H9 (cell line): ENCODE measurements around the gene RFX4. TPM values are rescaled to one million over a fixed set of nuclear protein-coding genes. Genes with fewer than 3 reads are reported as not detected.

Experiments
- DNase-seq: peaks from one replicate; pipeline ENCODE4 v3.0.0-alpha.2; 2017
- H2AFZ ChIP-seq: one replicate; pipeline ENCODE4 v1.6.1; 2013; ENCODE audit warnings: mild to moderate bottlenecking, low read length, control low read depth, moderate library complexity
- H2AK5ac ChIP-seq: 2 replicates; pipeline ENCODE4 v1.6.1; 2013; ENCODE audit warnings: low read length, control low read depth, mixed read lengths; ENCODE audit not compliant: insufficient read length
- H2BK120ac ChIP-seq: one replicate; pipeline ENCODE4 v1.6.1; 2013; ENCODE audit warnings: low read depth, mild to moderate bottlenecking, low read length, control low read depth, inconsistent platforms; ENCODE audit not compliant: poor library complexity, severe bottlenecking
- H2BK12ac ChIP-seq: 2 replicates; pipeline ENCODE4 v1.6.1; 2013; ENCODE audit warnings: low read length, control low read depth, mixed read lengths, low read depth; ENCODE audit not compliant: insufficient read length
- H2BK15ac ChIP-seq: 2 replicates; pipeline ENCODE4 v1.6.1; 2013; ENCODE audit warnings: low read depth, low read length, control low read depth
- H2BK20ac ChIP-seq: one replicate; pipeline ENCODE4 v1.6.1; 2013; ENCODE audit warnings: low read depth, mild to moderate bottlenecking, low read length, control low read depth, inconsistent platforms; ENCODE audit not compliant: poor library complexity, severe bottlenecking
- H2BK5ac ChIP-seq: 2 replicates; pipeline ENCODE4 v1.6.1; 2013; ENCODE audit warnings: low read length, control low read depth, mixed read lengths; ENCODE audit not compliant: insufficient read length
- H3K14ac ChIP-seq: 2 replicates; pipeline ENCODE4 v1.6.1; 2013; ENCODE audit warnings: low read length, control low read depth; ENCODE audit not compliant: insufficient read depth
- H3K18ac ChIP-seq: 2 replicates; pipeline ENCODE4 v1.6.1; 2013; ENCODE audit warnings: low read depth, mild to moderate bottlenecking, mixed read lengths, low read length, control low read depth; ENCODE audit not compliant: insufficient read length
- H3K23ac ChIP-seq: 2 replicates; pipeline ENCODE4 v1.6.1; 2013; ENCODE audit warnings: low read length, control low read depth, mixed read lengths, low read depth; ENCODE audit not compliant: insufficient read length
- H3K23me2 ChIP-seq: 2 replicates; pipeline ENCODE4 v1.6.1; 2013; ENCODE audit warnings: low read depth, mild to moderate bottlenecking, mixed read lengths, low read length, control low read depth; ENCODE audit not compliant: insufficient read length, poor library complexity, severe bottlenecking
- H3K27ac ChIP-seq: 2 replicates; pipeline ENCODE4 v1.5.1; 2013; ENCODE audit warnings: low read length, control low read depth, mixed read lengths, low read depth; ENCODE audit not compliant: insufficient read length
- H3K27me3 ChIP-seq: 2 replicates; pipeline ENCODE4 v1.6.1; 2013; ENCODE audit warnings: low read length, control low read depth, inconsistent platforms; ENCODE audit not compliant: insufficient read depth
- H3K4ac ChIP-seq: 2 replicates; pipeline ENCODE4 v1.6.1; 2013; ENCODE audit warnings: low read depth, mild to moderate bottlenecking, control low read depth, inconsistent platforms, low read length, moderate library complexity
- H3K4me1 ChIP-seq: 2 replicates; pipeline ENCODE4 v1.6.1; 2013; ENCODE audit warnings: low read length, control low read depth, inconsistent platforms; ENCODE audit not compliant: insufficient read depth
- H3K4me2 ChIP-seq: 2 replicates; pipeline ENCODE4 v1.6.1; 2013; ENCODE audit warnings: low read length, control low read depth, mixed read lengths; ENCODE audit not compliant: insufficient read length, insufficient read depth
- H3K56ac ChIP-seq: 2 replicates; pipeline ENCODE4 v1.6.1; 2013; ENCODE audit warnings: low read depth, mild to moderate bottlenecking, mixed read lengths, low read length, control low read depth; ENCODE audit not compliant: insufficient read length
- H3K79me1 ChIP-seq: 2 replicates; pipeline ENCODE4 v1.6.1; 2013; ENCODE audit warnings: low read depth, mild to moderate bottlenecking, moderate library complexity, low read length, control low read depth, inconsistent platforms; ENCODE audit not compliant: insufficient read depth, poor library complexity, severe bottlenecking
- H3K79me2 ChIP-seq: 2 replicates; pipeline ENCODE4 v1.6.1; 2013; ENCODE audit warnings: low read length, control low read depth, inconsistent platforms; ENCODE audit not compliant: insufficient read depth
- H3K9ac ChIP-seq: 2 replicates; pipeline ENCODE4 v1.6.1; 2013; ENCODE audit warnings: low read length, control low read depth, mixed read lengths; ENCODE audit not compliant: insufficient read length; ENCODE audit errors: extremely low read depth
- H3K9me3 ChIP-seq: one replicate; pipeline ENCODE4 v1.6.1; 2013; ENCODE audit warnings: low read depth, low read length, inconsistent platforms; ENCODE audit not compliant: control insufficient read depth
- H3T11ph ChIP-seq: one replicate; pipeline ENCODE4 v1.6.1; 2013; ENCODE audit warnings: mild to moderate bottlenecking, low read length, control low read depth, inconsistent platforms
- H4K20me1 ChIP-seq: one replicate; pipeline ENCODE4 v1.6.1; 2013; ENCODE audit not compliant: control insufficient read depth, insufficient read length, insufficient read depth
- H4K5ac ChIP-seq: 2 replicates; pipeline ENCODE4 v1.6.1; 2013; ENCODE audit warnings: low read depth, mild to moderate bottlenecking, mixed read lengths, low read length, control low read depth; ENCODE audit not compliant: insufficient read length
- H4K8ac ChIP-seq: replicated peaks from 2 replicates; pipeline ENCODE4 v1.6.1; 2013; ENCODE audit warnings: low read length, control low read depth, mixed read lengths, low read depth; ENCODE audit not compliant: insufficient read length
- H4K91ac ChIP-seq: 2 replicates; pipeline ENCODE4 v1.6.1; 2013; ENCODE audit warnings: low read depth, mild to moderate bottlenecking, moderate library complexity, mixed read lengths, low read length, control low read depth; ENCODE audit not compliant: insufficient read length
- H3K27ac Mint-ChIP-seq, 3 experiments: 2 replicates in 2 of 3; 3 replicates in 1 of 3; pipeline ENCODE4 v1.8.0; 2020 to 2021; ENCODE audit warnings: mixed read lengths in 3 of 3, mild to moderate bottlenecking in 1 of 3, moderate library complexity in 1 of 3
- H3K27me3 Mint-ChIP-seq: 2 replicates; pipeline ENCODE4 v1.8.0; 2021; ENCODE audit warnings: low read depth, mild to moderate bottlenecking, moderate library complexity, mixed read lengths
- H3K36me3 Mint-ChIP-seq, 3 experiments: 2 replicates in 2 of 3; 3 replicates in 1 of 3; pipeline ENCODE4 v1.8.0; 2020 to 2021; ENCODE audit warnings: low read depth in 3 of 3, mixed read lengths in 3 of 3; ENCODE audit not compliant: insufficient read depth in 1 of 3
- H3K4me1 Mint-ChIP-seq, 2 experiments: 2 replicates each; pipeline ENCODE4 v1.8.0; 2020; ENCODE audit warnings: mixed read lengths in 2 of 2
- H3K4me3 Mint-ChIP-seq, 2 experiments: 2 replicates in 1 of 2; 3 replicates in 1 of 2; pipeline ENCODE4 v1.8.0; 2020 to 2021; ENCODE audit warnings: mild to moderate bottlenecking in 2 of 2, mixed read lengths in 2 of 2, moderate library complexity in 1 of 2
- H3K9me3 Mint-ChIP-seq, 2 experiments: 2 replicates in 1 of 2; 3 replicates in 1 of 2; pipeline ENCODE4 v1.8.0; 2020; ENCODE audit warnings: mild to moderate bottlenecking in 2 of 2, mixed read lengths in 2 of 2, moderate library complexity in 1 of 2
- WGBS: extraction: QIAGEN DNeasy Blood & Tissue Kit; methylation state at CpG from one replicate; pipeline ENCODE4 v1.1.7; 2013; ENCODE audit warnings: missing lambda C conversion rate, low lambda C conversion rate, mixed read lengths; ENCODE audit not compliant: insufficient read length; ENCODE audit errors: extremely low coverage; 5-methylcytosine and 5-hydroxymethylcytosine counted together
- total RNA-seq: library from RNA; stranded (reverse); gene quantifications from 2 replicates; pipeline ENCODE4 v1.2.1, GENCODE V29; 2021
- TF ChIP-seq, protein P1 (sequence below): fragments of 200-600 bp; sonication (generic); conservative IDR thresholded peaks from 3 replicates; pipeline ENCODE4 v1.8.0; 2021; ENCODE audit warnings: antibody characterized with exemption, mild to moderate bottlenecking

Gene RFX4
- total RNA-seq, 1 experiment from 2014 or later = 0.57 TPM

DNA sequence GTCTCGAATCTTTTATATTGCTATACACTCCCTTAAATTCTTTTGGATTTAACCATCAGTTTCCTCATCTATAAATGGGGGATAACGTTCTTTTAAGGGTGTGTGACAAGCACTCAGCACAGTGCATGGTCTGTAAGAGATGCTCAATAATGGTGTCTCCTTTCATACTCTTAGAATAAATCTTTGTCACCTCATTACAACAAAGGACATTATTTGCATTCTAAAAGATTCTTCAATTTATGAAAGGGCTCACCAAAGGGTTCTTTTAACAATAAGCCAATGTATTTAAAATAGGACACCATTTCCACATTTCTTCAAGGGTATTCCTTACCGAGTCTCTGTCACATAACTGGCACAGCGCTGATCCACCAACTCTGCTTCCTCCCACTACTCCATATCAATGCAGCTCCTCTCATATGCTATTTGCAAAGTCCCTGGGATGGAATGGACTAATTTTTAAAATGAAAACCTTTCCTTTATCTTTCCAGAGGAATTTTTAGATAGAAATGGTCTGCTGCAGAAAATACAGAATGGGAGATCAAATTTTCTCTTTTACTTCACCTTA lies 162.5 kb downstream of the RFX4 start:
- Histone ChIP-seq H3K23ac (no peak overlapping the region), H3K56ac (no peak overlapping the region), H3K4ac (no peak overlapping the region), H3K27ac (no peak overlapping the region), H2AK5ac (no peak overlapping the region), H3K23me2 (no peaks in the 10 kb centered on the region), H2BK120ac (no peak overlapping the region), H2AFZ (no peak overlapping the region), H4K91ac (no peak overlapping the region), H3K18ac (no peak overlapping the region), H3K79me1 (no peaks in the 10 kb centered on the region), H2BK15ac (no peak overlapping the region), H3K4me2 (no peak overlapping the region), H3K27me3 (no peaks in the 10 kb centered on the region), H4K20me1 (no peaks in the 10 kb centered on the region), H4K5ac (no peak overlapping the region), H3T11ph (no peak overlapping the region), H3K79me2 (no peaks in the 10 kb centered on the region), H3K9ac (no peak overlapping the region), H3K14ac (no peak overlapping the region), H2BK20ac (no peak overlapping the region), H4K8ac (no peak overlapping the region), H3K4me1 (no peaks in the 10 kb centered on the region; the same call in 1 of the 2 replicates), H2BK5ac (no peak overlapping the region), H3K9me3 (no peaks in the 10 kb centered on the region), H2BK12ac (no peak overlapping the region)
- no peak for DNase-seq
- peaks cover 35 to 46% of the 10 kb centered on the region in 2 experiments for H3K4me1 Mint-ChIP-seq
- no CpG with 5 or more reads among the region's 4 CpGs for WGBS
- no peak overlapping the region for H3K27ac Mint-ChIP-seq
- H3K27me3 Mint-ChIP-seq = no peaks in the 10 kb centered on the region
- no peaks in the 10 kb centered on the region for H3K9me3 Mint-ChIP-seq
- H3K36me3 Mint-ChIP-seq = no peaks in the 10 kb centered on the region
- TF ChIP-seq, protein P1, sequence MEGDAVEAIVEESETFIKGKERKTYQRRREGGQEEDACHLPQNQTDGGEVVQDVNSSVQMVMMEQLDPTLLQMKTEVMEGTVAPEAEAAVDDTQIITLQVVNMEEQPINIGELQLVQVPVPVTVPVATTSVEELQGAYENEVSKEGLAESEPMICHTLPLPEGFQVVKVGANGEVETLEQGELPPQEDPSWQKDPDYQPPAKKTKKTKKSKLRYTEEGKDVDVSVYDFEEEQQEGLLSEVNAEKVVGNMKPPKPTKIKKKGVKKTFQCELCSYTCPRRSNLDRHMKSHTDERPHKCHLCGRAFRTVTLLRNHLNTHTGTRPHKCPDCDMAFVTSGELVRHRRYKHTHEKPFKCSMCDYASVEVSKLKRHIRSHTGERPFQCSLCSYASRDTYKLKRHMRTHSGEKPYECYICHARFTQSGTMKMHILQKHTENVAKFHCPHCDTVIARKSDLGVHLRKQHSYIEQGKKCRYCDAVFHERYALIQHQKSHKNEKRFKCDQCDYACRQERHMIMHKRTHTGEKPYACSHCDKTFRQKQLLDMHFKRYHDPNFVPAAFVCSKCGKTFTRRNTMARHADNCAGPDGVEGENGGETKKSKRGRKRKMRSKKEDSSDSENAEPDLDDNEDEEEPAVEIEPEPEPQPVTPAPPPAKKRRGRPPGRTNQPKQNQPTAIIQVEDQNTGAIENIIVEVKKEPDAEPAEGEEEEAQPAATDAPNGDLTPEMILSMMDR = no peak
- no peak overlapping the region for H3K4me3 Mint-ChIP-seq
